T-helper 1 cell treated with Interleukin-12 subunit alpha and Interleukin-12 subunit beta and Interleukin-4 antibody, amounts not matched to agents 30 μg/mL and 1 μg/mL, for 36 hours (primary cell): ENCODE data around the gene PARS2.

Experiments used
- H3K27ac Mint-ChIP-seq: one replicate; pipeline ENCODE4 v1.8.0; 2021; ENCODE audit warnings: mild to moderate bottlenecking, mixed read lengths
- H3K27me3 Mint-ChIP-seq: one replicate; pipeline ENCODE4 v1.8.0; 2021; ENCODE audit warnings: low read depth, mixed read lengths
- H3K36me3 Mint-ChIP-seq: one replicate; pipeline ENCODE4 v1.8.0; 2021; ENCODE audit warnings: low read depth, mixed read lengths
- H3K4me1 Mint-ChIP-seq: one replicate; pipeline ENCODE4 v1.8.0; 2021; ENCODE audit warnings: low read depth, mixed read lengths
- H3K4me3 Mint-ChIP-seq: one replicate; pipeline ENCODE4 v1.8.0; 2021; ENCODE audit warnings: mild to moderate bottlenecking, moderate library complexity, mixed read lengths
- H3K9me3 Mint-ChIP-seq: one replicate; pipeline ENCODE4 v1.8.0; 2021; ENCODE audit warnings: mixed read lengths

PARS2 gene

GRCh38 chr1:54767526-54767925 is 3.2 kb upstream of the PARS2 start:
- no peaks in the 10 kb centered on the region for H3K9me3 Mint-ChIP-seq
- no peaks in the 10 kb centered on the region for H3K27me3 Mint-ChIP-seq

DNA sequence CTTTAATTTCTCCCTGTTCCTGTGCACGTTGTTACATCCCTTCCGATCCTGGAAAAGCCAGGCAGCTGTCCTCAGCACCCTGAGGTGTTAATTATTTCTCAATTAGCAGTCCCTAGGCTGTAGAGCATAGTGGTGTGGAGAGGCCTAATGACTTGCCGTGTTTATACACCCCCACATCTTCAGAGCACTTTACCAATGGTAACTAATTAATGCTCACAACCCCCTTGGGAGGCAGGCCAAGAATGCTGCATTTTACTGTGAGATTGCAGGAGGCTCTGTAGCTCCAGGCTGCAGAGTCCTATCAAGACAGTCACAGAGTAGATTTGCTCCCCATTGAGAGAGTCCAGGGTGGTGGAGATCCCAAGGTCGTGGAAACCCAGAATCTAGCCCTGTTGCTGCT is 2.4 kb upstream of the PARS2 start:
- H3K4me3 Mint-ChIP-seq, result no peak overlapping the region
- no peaks in the 10 kb centered on the region for H3K27me3 Mint-ChIP-seq
- H3K36me3 Mint-ChIP-seq, result no peaks in the 10 kb centered on the region
- no peaks in the 10 kb centered on the region for H3K9me3 Mint-ChIP-seq
- peaks cover 13% of the 10 kb centered on the region for H3K4me1 Mint-ChIP-seq
- no peak overlapping the region for H3K27ac Mint-ChIP-seq

More at GRCh38 chr1:54767526-54767925, 3.2 kb upstream of the PARS2 start:
- no peaks in the 10 kb centered on the region for H3K36me3 Mint-ChIP-seq
- H3K4me3 Mint-ChIP-seq, result no peak overlapping the region
- H3K27ac Mint-ChIP-seq, result no peak overlapping the region
- peaks cover 13% of the 10 kb centered on the region for H3K4me1 Mint-ChIP-seq

DNA sequence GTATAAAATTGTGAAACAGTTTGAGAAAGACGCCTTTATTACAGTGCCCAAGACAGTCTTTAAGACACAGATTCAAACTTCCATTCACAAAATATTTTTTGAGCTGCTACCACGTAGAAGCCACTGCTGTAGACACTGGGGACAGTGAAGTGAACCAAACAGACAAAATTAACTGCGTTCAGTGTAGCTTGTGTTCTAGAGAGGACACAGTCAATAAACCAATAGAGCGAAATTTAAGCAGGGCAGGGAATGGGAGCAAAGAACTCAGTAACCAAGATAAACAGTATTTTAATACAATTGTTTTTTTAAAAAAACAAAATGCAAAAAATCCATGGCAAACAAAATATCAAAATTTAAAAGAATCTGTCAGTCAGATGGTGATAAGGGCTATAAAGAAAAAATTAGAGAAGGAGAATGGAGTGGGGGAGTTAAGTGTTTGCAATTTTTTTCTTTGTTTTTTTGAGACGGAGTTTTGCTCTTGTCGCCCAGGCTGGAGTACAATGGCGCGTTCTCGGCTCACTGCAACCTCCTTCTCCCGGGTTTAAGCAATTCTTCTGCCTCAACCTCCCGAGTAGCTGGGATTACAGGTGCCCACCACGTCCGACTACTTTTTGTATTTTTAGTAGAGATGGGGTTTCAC is 719 bp upstream of the PARS2 start:
- H3K36me3 Mint-ChIP-seq, result no peaks in the 10 kb centered on the region
- H3K27ac Mint-ChIP-seq, result peak overlapping the region; percentile 81
- peak overlapping the region; percentile 88 for H3K4me3 Mint-ChIP-seq
- no peaks in the 10 kb centered on the region for H3K27me3 Mint-ChIP-seq
- peaks cover 14% of the 10 kb centered on the region for H3K4me1 Mint-ChIP-seq
- no peaks in the 10 kb centered on the region for H3K9me3 Mint-ChIP-seq

- peak overlapping the region; percentile 81 for H3K27ac Mint-ChIP-seq
- no peaks in the 10 kb centered on the region for H3K36me3 Mint-ChIP-seq
- peaks cover 15% of the 10 kb centered on the region for H3K4me1 Mint-ChIP-seq
- H3K27me3 Mint-ChIP-seq, result no peaks in the 10 kb centered on the region
- no peaks in the 10 kb centered on the region for H3K9me3 Mint-ChIP-seq
- H3K4me3 Mint-ChIP-seq, result peak overlapping the region; percentile 88
Measured at GRCh38 chr1:54763816-54764132, 549 bp downstream of the PARS2 start.

GRCh38 chr1:54758678-54759348 is 5.5 kb downstream of the PARS2 start:
- H3K4me1 Mint-ChIP-seq, result peaks cover 9% of the 10 kb centered on the region
- H3K9me3 Mint-ChIP-seq, result no peaks in the 10 kb centered on the region
- H3K27ac Mint-ChIP-seq, result no peak overlapping the region
- no peaks in the 10 kb centered on the region for H3K27me3 Mint-ChIP-seq
- no peak overlapping the region for H3K4me3 Mint-ChIP-seq
- peaks cover 3% of the 10 kb centered on the region for H3K36me3 Mint-ChIP-seq

DNA sequence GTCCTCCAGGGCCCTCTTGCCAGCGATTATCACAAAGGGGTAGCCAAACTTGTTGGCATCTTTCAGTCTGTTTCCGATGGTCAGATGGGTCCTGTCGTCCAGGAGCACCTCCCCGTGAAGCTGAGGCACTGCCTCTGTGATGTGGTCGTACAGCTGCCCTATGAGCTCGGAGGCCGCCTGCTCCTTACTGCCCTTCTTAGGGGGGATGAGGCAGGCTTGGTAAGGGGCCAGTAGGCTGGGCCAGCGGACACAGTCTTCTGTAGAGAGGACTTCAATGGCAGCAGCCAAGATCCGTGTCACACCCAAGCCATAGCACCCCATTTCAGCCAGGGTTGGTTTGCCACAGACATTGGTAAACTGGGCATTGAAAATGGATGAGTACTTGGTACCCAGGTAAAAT is 6.5 kb downstream of the PARS2 start:
- H3K27ac Mint-ChIP-seq, result no peak overlapping the region
- no peaks in the 10 kb centered on the region for H3K9me3 Mint-ChIP-seq
- H3K27me3 Mint-ChIP-seq, result no peaks in the 10 kb centered on the region
- H3K4me1 Mint-ChIP-seq, result peaks cover 3% of the 10 kb centered on the region
- H3K36me3 Mint-ChIP-seq, result peaks cover 3% of the 10 kb centered on the region
- H3K4me3 Mint-ChIP-seq, result no peak overlapping the region

GRCh38 chr1:54754486-54755285 is 9.6 kb downstream of the PARS2 start:
- no peak overlapping the region for H3K4me3 Mint-ChIP-seq
- H3K27me3 Mint-ChIP-seq, result no peaks in the 10 kb centered on the region
- no peaks in the 10 kb centered on the region for H3K9me3 Mint-ChIP-seq
- no peak overlapping the region for H3K27ac Mint-ChIP-seq
- peaks cover 3% of the 10 kb centered on the region for H3K36me3 Mint-ChIP-seq
- H3K4me1 Mint-ChIP-seq, result no peaks in the 10 kb centered on the region

GRCh38 chr1:54754045-54754444 is 10.3 kb downstream of the PARS2 start:
- Mint-ChIP-seq H3K9me3 (no peaks in the 10 kb centered on the region), H3K4me1 (no peaks in the 10 kb centered on the region), H3K4me3 (no peak overlapping the region), H3K27ac (no peak overlapping the region), H3K36me3 (peaks cover 3% of the 10 kb centered on the region), H3K27me3 (no peaks in the 10 kb centered on the region)

DNA sequence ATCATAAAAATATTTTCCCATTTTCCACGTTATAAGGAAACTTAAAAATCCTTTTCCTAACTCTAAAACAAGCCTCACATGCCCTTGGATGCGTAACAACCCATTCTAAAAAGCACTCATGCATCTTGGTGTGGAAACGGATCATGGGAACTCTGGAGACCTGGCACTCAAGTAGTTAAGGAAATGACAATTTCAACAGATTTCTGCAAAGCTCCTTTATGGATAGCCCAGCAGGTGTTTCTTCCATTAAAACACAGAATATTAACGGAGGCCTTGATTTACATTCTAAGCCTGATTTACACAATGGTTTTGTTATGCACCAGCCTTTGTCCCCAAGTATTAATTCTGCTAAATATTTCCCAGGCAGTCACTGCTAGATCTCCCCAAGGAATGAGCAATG is 12.9 kb downstream of the PARS2 start:
- Mint-ChIP-seq H3K27ac (no peak overlapping the region), H3K4me3 (no peak overlapping the region), H3K9me3 (no peaks in the 10 kb centered on the region), H3K4me1 (no peaks in the 10 kb centered on the region), H3K36me3 (no peaks in the 10 kb centered on the region), H3K27me3 (no peaks in the 10 kb centered on the region)

DNA sequence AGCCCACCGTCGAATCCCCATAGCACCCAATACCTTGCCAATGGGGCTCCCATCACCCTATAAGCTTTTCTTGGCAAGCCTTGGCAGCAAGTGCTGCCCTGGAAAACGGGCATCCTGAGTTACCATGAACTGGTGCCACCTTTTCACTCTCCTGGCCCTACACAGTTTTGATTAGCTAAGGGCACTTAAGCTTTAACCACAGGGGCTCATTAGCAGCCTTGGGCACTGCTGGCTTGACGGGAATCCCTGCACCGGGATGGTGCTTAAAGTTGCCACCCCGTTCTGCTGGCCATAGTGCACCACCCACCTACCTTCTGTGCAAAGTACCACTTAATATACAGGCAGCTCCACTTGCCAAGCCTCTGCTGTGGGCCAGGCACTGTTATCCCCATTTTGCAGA is 13.7 kb downstream of the PARS2 start:
- H3K27ac Mint-ChIP-seq, result no peak overlapping the region
- no peak overlapping the region for H3K4me3 Mint-ChIP-seq
- no peaks in the 10 kb centered on the region for H3K4me1 Mint-ChIP-seq
- H3K27me3 Mint-ChIP-seq, result no peaks in the 10 kb centered on the region
- H3K9me3 Mint-ChIP-seq, result no peaks in the 10 kb centered on the region
- no peaks in the 10 kb centered on the region for H3K36me3 Mint-ChIP-seq

DNA sequence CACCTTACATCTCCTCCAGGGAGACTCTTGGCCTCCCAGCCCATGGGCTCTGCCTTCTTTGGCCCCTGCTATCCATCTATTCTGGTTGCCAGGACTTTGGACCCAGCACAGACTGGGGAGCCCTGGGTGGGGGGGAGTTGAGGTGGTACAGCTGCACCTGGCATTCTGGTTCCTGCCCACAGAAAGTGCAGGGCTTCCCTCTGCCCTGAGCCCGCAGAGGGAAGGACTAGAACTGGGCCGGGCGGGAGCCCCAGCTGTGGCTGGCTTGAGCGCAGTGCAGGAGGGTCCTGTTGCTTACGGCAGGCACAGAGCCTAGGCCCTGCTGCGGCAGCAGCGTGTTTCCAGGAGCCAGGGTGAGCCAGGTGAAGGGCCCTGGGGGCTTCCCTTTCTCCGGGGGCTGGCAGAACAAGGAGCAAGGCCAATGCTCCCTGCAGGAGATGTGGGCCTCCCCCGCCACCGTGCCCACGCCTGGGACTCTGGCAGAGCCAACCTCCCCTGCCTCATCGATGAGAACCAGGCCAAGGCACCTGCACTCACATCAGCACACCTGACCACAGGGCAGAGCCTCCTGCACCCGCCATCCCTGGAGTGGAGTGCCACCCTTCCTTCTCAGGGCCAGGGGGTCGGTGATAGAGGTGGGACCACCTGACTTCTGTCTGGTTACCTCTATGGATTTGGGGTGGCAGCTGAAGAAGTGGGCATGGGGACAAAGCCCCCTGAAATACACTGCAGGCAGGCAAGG is 16.1 kb downstream of the PARS2 start:
- Mint-ChIP-seq H3K27ac (no peak overlapping the region), H3K4me1 (no peaks in the 10 kb centered on the region), H3K9me3 (no peaks in the 10 kb centered on the region), H3K36me3 (no peaks in the 10 kb centered on the region), H3K27me3 (no peaks in the 10 kb centered on the region), H3K4me3 (no peak overlapping the region)

DNA sequence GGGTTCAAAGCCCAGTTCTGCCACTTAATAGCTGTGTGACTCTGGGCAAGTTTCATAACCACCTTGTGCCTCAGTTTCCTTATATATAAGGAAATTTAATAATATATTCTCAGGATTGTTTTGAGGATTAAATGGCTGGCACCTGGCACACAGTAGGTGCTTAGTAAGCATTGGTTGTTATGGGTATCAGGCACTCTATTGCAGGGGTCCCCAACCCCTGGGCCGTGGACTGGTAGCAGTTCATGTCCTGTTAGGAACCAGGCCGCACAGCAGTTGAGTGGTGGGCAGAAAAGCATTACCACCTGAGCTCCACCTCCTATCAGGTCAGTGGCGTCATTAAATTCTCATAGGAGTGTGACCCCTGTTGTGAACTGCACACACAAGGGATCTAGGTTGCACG is 18.5 kb downstream of the PARS2 start:
- Mint-ChIP-seq H3K27me3 (no peaks in the 10 kb centered on the region), H3K36me3 (peaks cover 12% of the 10 kb centered on the region), H3K4me1 (no peaks in the 10 kb centered on the region), H3K27ac (no peak overlapping the region), H3K9me3 (no peaks in the 10 kb centered on the region), H3K4me3 (no peak overlapping the region)

DNA sequence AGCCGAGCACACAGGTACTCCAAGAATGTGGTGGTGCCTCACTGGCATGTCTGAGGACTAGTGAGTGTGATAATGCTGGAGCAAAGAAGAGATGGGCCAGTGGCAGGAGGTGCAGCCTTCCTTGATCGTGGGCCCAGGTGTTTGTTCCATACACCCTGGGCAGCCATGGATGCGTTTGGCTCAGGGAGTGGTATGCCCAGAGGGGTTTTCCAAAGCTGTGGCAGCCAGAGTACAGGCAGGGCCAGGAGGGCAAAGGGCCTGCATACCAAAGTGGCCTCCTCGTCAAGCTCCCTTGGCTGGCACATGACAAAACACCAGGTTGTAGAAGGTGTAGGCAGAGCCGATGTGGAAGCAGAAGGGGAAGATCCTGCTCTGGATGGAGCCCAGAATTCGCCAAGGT is 19.0 kb downstream of the PARS2 start:
- no peak overlapping the region for H3K4me3 Mint-ChIP-seq
- no peaks in the 10 kb centered on the region for H3K27me3 Mint-ChIP-seq
- no peaks in the 10 kb centered on the region for H3K9me3 Mint-ChIP-seq
- no peak overlapping the region for H3K27ac Mint-ChIP-seq
- no peaks in the 10 kb centered on the region for H3K4me1 Mint-ChIP-seq
- peaks cover 13% of the 10 kb centered on the region for H3K36me3 Mint-ChIP-seq

DNA sequence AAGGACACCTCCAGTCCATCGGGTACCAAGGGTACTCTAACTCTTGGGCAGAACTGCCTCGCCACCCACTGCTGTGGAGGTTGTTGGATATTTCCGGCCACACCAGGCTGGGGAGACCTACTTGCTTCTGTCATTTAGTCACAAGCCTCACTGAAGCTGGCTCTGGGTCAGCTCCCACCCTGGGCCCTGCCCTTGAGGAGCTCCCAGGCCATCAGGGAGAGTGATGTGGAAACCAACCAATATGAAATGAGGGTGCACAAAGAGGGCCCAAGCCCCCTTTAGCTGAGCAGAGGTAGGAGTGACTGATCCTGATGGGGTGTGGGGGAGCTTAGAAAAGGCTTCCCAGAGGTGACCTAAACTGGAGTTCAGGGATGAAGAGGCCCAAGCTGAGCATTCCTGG is 19.6 kb downstream of the PARS2 start:
- Mint-ChIP-seq H3K4me1 (no peaks in the 10 kb centered on the region), H3K36me3 (peaks cover 18% of the 10 kb centered on the region), H3K9me3 (no peaks in the 10 kb centered on the region)

More for the DNA sequence above, 19.6 kb downstream of the PARS2 start:
- no peak overlapping the region for H3K27ac Mint-ChIP-seq
- H3K4me3 Mint-ChIP-seq, result no peak overlapping the region
- no peaks in the 10 kb centered on the region for H3K27me3 Mint-ChIP-seq
